Fibroblast of skin of scalp (primary cell): ENCODE measurements around the gene LINGO1. TPM values are rescaled to one million over a fixed set of nuclear protein-coding genes. Genes with fewer than 3 reads are reported as not detected.

Experiments used
- DNase-seq: peaks from one replicate; pipeline ENCODE4 v3.0.0-alpha.2; 2013
- polyA plus RNA-seq, 2 experiments: library from polyadenylated mRNA; unstranded; fragments of 120-200 nt; gene quantifications; one replicate each; pipeline ENCODE4 v1.2.1, GENCODE V29; 2013; ENCODE audit not compliant: insufficient read length in 2 of 2

Gene LINGO1, protein sequence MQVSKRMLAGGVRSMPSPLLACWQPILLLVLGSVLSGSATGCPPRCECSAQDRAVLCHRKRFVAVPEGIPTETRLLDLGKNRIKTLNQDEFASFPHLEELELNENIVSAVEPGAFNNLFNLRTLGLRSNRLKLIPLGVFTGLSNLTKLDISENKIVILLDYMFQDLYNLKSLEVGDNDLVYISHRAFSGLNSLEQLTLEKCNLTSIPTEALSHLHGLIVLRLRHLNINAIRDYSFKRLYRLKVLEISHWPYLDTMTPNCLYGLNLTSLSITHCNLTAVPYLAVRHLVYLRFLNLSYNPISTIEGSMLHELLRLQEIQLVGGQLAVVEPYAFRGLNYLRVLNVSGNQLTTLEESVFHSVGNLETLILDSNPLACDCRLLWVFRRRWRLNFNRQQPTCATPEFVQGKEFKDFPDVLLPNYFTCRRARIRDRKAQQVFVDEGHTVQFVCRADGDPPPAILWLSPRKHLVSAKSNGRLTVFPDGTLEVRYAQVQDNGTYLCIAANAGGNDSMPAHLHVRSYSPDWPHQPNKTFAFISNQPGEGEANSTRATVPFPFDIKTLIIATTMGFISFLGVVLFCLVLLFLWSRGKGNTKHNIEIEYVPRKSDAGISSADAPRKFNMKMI
- 0.94 TPM for polyA plus RNA-seq (2013, experiment 1 of 2; ENCODE audit: insufficient read length)
- polyA plus RNA-seq (2013, experiment 2 of 2; ENCODE audit: insufficient read length), result 1.5 TPM

DNA sequence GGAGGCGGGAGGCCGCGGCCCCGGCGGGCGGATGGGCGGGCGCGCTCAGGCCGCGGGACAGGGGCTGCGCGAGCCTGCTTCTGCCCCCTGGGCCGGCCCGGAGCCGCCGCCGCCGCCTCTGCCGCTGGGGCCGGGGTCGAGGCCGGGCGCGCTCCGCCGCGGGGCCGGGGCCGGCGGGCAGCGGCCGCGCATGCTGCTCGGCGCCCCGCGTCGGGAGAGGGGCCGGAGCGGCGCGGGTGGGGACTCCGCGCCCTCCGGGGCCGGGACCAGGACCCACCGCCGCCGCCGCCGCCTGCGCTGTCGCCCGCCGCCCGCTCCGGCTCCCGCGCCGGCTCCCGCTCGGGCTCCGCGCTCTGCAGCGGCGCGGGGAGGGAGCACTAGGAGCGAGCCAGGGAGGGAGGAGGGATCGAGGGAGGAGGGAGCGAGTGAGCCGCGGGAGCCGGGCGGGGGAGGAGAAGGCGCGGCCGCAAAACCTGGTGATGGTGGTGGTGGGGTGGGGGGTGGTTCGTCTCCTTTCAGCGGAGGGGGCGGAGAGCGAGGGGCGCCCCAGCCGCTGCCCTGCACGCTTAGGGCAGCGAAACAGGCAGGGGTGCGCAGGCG lies at the start of gene LINGO1:
Gene LINGO1, minus strand, starts transcription at position 379 of the 600 bp plus-strand sequence. CDS start 597 bp downstream, outside the sequence.
- peak; percentile 41 for DNase-seq

DNA sequence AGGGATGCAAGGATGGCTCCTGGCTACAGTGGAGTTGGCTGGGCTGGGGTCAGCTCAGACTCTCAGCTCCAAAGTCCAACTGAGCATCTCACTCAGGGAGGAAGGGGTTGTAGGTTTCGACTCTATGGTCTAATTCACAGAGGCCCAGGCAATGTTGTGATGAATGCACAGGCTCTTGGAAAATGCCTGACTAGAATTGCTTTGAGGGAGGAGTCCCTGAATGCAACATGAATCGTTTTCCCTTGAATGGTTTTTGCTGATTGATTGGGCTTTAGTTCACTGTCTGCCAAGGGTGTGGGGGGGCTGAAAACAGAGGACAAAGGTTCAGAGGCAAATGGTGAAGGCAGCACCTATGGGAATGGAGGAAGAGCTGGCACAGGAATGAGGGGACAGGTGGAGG lies 48.6 kb upstream of the LINGO1 start:
- DNase-seq, result no peak

DNA sequence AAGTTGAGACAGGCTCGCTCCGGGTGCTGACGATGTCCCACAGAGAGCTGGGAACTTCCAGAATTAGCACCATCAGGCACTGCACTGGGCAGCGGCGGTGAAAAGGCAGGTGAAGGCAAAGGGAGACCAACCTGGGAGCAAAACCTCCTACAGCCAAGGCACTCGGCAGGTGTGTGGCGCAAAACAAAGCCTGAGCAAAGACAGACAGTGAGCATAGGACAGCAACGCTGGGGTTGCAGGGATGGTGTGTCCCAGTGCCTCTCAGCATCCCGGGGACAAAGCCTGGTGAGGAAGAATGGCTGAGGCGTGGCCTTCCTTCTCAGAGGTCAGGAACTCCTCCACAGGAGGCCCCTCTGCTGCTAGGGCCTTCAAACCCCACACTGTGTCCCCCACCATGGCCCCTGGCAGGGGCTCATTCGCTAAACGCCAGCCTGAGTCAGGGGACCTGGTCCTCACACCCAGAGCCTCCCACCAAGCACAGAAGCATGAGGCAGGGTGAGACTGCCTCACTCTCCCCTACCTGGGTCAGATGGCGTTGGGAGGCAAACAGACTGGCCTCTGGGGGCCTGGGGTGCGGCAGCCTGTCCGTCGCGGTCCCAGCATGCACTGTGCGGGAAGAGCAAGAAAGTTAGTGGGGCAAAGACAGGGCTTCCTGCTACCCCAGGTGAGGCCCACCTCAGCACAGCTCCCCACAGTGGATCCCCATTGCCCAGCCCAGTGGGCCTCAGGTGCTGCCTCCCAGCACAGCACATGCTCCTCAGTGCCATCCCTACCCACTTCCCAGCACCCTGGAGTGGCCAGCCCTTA lies 44.1 kb upstream of the LINGO1 start:
- no peak for DNase-seq

DNA sequence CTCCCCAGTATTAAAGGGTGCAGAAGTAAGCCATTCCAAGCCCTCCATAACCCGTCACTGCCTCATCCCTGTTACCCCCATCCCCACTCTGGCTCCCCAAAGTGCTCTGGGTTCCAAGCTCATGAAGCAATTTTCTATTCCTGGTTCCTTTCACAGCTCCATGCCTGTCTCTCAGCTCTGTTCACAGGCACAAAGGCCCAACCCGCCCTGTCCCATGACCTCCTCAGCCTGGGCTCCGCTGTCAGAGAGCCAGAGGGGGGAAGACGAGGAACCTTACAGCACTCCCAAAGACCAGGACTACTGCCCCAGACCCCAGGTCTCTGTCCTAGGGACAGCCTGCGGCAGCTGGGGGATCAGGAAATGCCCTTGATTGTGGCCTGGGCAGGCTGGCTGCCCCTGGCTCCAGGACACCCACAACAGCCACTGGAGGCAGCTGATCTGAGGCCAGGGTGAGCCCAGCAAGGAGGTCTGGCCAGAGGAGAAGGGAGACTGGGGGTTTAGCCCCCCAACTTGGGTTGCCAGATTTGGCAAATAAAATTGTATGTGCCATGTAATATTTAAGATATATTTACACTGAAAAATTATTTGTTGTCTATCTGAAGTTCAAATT lies 43.2 kb upstream of the LINGO1 start:
- DNase-seq, result no peak

DNA sequence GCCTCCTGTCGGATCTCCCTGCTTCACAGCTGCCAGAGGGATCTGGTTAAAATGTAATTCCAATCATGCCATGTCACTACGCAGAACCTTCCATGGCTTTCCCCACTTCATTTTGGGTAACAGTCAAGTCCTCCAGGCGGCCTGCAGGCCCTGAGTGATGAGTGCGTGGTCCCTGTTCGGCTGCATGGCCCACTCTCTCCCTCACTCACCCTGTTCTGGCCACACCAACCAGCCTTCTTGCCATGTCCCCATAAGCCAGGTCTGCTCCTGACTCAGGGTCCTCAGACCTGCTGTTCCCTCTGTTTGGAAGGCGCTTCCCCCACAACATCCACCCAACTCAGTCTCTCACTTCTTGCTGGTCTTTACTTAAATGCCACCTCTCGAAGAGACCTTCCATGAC lies 41.6 kb upstream of the LINGO1 start:
- DNase-seq, result no peak

DNA sequence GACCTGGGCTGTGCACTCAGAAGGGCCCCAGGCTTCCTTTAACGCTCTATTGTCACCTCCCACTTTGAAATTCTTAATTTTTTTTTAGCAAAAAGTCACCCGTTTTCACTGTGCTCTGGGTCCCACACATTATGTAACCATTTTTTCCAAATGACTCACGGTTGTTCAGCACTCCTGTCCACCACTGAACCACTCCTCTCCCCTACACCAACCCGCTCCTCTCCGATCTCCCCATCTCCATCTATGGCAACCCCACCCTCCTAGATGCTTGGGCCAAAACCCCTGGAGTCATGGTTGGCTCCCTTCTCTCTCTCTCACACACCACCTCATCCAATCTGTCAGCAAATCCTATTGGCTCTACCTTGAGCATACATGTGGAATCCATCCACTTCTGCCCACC lies 41.2 kb upstream of the LINGO1 start:
- DNase-seq, result no peak

DNA sequence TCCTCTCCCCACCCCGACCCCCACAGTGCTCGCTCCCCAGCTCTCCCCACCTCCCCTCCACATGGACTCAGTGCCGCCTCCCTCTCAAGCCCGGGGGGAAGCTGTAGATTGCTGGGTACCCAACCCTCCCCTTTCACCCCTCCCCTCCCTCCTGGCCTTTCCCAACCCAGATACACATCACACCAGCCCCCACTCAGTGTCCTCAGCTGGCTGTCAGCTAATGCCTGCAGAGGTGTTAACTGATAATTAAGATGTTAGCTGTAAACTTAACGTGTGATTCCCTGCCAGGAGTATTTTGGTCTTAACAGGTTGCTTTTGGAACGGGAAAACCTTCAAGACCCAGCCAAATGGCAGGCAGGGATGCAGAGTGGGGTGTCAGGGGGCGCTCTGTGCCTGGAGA lies 39.4 kb upstream of the LINGO1 start:
- DNase-seq, result no peak

DNA sequence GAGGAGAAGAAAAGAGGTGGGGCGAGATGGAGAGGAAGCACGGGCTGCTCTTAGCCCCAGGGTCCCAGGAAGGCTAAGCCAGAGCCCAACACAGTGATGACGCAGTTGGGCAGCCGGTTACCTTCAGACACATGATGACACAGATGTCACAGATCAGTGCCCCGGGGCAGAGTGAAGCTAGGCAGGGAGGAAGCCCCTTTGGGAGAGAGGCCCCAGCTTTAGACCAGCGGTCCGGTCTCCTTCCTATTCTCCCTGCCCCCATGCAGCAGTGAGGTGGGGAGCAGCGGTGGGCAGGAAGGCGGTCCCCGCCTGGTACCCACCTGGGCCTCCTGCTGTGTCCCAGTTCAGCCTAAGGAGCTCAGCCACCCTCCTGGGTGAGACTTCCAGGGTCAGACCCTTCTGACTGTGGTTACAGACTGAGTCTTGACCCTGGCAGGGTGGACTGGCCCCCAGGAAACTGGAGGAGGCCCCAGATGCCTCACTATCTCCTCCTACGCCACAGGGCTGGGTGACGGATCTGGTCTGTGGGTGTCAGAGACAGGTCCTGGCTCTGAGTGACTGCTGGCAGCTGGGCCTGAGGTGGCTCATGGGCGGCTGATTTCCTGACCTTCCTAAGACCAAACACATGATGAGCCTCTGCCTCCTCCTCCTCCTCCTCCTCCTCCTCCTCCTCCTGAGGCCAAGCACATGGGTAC lies 38.8 kb upstream of the LINGO1 start:
- no peak for DNase-seq

DNA sequence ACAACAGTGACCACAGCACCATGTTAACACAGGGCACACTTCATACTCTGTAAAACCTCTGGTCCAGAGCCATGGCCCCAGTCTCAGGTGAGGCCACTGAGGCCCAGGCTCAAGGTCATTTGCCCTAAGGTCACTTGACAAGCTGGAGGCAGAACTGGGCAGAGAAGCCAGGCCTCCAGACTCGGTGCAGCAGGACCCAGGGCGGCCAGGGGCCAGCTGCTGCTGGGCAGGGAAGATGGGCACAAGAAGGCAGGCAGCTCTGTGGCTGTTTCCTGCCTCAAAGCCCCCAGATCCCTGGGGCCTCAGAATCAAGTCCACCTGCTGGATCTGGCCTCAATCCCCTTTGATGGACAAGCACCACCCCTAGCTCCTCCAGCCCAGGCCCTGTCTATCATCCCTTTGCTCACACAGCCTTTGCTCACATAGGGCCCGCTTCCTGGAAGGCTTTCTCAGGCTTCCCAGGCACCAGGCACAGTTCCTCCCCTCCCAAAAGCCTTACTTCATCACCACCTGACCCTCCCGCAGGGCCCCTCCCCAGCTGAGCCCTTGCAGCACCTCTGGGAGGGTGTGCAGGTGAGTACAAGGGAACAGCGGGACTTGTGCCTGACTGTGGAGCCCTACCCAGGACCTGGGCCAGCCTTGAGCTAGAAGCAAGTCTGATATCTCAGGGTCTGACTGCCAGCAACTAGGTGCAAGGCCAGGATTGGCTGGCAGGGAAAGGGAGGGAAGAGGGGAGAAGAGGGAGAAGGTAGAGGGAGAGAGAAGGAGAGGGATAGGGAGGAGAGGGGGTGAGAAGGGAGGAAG lies 38.0 kb upstream of the LINGO1 start:
- no peak for DNase-seq

DNA sequence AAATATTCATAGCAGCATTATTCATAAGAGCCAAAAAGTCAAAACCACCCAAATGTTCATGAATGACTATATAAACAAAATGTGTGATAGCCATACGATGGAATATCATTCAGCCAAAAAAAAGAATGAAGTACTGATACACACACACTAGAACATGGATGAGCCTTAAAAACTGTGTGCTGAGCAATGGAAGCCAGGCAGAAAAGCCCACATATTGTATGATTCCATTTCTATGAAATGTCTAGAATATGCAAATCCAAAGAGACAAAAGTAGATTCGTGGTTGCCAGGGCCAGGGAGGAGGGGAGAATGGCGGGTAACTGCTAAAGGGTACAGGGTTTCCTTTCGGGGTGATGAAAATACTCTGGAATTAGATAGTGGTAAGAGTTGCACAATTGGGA lies 37.2 kb upstream of the LINGO1 start:
- DNase-seq, result no peak

DNA sequence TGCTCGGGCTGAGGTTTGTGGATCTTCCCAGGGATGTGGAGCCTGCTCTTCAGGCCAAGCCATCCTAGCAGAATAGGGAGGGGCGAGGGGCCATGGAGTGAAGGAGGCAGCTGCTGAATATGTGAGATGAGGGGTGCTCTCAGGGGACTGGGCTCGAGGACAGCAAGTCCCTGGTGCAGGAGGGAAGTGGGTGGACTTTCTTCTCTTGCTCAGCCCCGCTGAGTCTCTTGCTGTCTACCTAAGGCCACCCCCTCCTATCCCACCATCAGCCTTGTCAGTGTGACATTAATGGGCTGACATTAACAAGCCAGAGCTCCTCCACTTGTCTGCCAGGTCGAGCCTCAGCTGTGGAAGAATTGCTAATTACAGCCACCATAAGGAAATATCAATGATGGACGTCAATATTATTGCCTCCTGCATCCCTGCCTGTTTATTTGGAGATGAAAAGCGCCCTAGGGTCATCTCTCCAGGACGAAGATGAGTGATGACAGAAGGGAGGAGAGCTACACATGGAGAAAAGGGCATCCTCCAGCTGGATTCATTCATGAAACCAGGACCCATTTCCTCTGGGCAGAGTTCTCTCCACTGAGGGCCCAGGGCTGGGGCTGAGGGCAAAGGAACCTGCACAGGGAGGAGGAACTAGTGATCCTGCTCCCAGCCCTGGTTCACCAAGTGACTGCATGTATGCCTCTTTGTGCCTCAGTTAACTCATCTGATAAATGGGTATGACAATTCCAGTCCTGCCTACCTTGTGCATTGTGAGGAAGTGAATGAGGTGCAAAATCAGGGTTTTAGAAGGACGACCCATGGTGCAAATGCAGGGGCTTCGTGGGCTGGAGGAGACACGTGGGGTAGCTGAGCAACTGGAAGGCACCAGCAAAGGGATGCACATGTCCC lies 34.9 kb upstream of the LINGO1 start:
- no peak for DNase-seq

DNA sequence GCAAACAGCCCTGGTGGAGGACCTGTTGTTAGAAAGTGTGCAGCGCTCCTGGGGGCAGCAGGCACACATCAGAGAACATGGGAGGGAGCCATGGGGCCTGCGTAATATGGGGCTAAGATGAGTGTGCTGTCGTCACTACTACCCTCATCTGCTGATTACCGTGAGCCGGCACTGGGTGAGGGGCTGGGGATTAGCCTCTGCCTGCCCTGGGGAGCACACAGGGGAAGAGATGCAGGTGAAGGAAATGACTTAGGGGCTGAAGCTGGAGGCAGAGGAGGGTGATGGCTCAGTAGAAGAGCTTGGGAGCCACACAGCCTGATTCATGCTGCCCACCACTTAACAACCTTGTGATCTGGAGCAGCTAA lies 33.6 kb upstream of the LINGO1 start:
- no peak for DNase-seq

DNA sequence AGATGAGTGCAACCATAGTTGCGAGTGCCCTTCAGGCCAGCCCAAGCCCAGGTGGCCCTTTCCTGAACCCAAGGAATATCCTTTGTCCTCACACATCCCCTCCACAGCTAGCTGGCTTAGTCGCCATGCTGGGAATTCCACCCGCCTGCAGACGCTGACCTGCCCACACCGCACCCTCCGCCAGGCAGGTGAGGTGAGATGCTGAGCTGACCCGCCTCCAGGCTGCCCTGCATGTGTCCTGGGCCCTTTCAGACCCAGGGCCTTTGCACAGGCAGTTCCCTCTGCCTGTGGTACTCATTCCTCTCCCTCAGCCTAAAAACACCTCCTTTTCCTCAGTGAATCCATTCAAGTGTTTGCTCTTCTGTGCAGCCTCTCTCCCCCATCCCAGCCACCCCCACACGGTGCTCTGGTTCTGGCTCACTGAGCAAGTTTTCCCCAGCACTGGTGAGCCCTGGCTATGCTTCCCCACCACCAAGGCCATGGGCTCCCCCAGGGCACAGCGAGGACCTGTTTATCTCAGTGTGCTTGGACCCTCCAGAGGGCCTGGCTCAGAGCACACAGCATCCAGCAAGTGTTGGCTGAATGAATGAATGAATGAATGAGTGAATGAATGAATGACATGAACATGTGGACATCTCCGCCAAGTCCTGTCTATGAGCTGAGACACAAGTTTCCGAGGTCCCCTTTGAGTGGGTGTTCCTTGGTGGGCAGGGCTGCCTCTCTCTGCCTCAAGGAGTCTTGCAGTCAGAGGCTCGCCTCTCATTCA lies 33.0 kb upstream of the LINGO1 start:
- DNase-seq, result no peak

DNA sequence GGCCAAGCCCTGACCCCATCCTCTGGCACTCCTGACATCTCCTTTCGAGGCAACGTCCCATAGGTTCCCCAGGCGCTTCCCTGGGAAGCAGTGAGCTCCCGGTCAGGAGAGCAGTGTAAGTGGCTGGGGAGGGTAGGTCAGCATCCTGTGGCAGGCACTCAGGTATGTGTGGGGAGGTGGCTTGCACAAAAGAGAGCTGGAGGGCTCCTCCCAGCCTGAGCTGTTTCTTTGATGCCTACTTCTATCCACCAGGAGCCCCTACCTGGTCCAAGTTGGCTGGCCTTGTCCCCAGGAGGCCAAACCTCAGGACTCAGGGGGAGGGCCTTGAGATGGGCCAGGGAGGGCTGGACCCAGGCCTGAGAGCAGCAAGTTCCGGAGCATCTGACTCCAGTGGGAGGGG lies 31.7 kb upstream of the LINGO1 start:
- no peak for DNase-seq

DNA sequence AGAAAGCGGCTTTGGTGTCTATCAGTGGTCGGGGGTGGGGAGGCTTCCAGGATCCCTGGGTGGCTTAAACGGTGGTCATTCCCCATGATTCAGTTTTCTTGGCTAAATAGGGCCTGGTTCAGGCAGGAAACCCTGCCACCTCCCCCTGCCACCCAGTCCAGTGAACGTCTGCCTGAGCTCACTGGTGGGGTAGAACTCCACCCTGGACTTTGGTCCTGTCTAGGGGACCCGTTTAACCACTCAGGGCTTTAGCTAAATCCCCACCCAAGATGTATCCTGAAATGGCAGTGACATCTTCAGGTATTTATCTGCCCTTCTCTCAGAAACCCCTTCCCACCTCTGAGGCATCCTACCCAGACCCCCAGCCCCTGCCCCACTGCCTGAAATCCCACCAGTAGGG lies 30.5 kb upstream of the LINGO1 start:
- DNase-seq, result no peak

DNA sequence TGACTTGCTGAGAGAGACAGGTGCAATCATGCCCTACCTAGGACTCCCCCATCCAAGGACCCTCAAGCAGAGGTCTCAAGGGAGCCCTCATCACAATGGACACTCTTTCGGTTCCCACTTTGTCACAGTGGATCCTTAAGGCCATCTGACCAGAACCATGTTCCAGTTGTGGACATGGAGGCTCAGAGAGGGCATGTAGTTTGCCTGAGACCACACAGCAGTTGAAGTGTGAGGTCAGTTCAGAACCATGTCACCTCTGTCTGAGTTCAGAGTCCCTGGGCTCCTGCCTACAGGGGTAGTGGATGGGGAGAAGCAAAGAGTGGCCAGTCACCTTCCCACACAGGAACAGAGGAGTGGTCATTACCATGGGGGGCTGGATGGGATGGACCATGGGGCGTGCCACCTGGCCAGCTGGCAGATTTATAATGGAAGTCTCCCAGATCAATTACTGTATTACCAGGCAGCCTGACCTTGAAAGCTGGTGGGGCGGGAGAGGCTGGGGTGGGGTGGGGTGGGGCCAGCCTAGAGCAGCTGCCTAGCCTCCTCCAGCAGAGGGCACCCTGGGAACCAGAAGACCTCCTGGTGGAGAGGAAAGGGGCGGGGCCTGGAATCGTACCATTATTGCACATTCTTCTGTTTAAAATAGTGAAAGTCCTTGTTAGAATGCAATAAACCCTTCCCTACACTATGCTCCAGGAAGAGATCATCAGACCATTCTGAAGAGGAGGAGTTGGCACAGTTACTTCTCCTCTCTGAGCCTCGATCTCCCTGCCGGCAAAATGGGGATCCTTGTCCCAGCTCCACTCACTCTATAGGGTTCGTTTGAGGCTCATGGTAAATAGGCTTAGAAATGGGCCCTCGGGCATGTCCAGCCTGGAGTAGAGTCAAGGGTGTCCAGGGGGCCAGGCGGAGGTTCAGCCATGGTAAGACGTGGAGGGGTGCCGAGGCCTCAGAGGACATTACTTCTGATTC lies 26.9 kb upstream of the LINGO1 start:
- peak; percentile 57 for DNase-seq

DNA sequence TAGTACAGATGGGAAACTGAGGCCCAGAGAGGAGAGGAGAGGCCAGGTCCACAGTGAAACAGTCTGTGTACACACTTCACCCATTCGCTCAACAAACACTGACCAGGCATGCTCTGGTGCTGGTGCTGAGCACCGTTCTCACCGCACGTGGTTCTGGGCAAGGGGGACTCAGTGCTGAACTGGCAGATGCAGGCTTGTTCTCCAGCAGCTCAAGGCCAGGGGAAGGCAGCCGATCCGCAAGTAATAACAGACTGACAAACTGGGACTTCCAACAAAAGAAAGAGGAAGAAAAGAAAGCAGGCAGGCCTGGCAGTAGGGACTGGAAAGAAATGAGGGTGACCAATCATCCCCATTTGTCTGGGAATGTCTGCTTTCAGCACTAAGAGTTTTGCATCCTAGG lies 25.6 kb upstream of the LINGO1 start:
- no peak for DNase-seq
